H9 (cell line): ENCODE data around the gene RCOR3. TPM values are rescaled to one million over a fixed set of nuclear protein-coding genes. Genes with fewer than 3 reads are reported as not detected.
A peak's percentile ranks its signal among the peaks of the same experiment; 100 is the strongest.

Source experiments
- DNase-seq: peaks from one replicate; pipeline ENCODE4 v3.0.0-alpha.2; 2017
- H2AFZ ChIP-seq: one replicate; pipeline ENCODE4 v1.6.1; 2013; ENCODE audit warnings: mild to moderate bottlenecking, low read length, control low read depth, moderate library complexity
- H2AK5ac ChIP-seq: 2 replicates; pipeline ENCODE4 v1.6.1; 2013; ENCODE audit warnings: low read length, control low read depth, mixed read lengths; ENCODE audit not compliant: insufficient read length
- H2BK120ac ChIP-seq: one replicate; pipeline ENCODE4 v1.6.1; 2013; ENCODE audit warnings: low read depth, mild to moderate bottlenecking, low read length, control low read depth, inconsistent platforms; ENCODE audit not compliant: poor library complexity, severe bottlenecking
- H2BK12ac ChIP-seq: 2 replicates; pipeline ENCODE4 v1.6.1; 2013; ENCODE audit warnings: low read length, control low read depth, mixed read lengths, low read depth; ENCODE audit not compliant: insufficient read length
- H2BK15ac ChIP-seq: 2 replicates; pipeline ENCODE4 v1.6.1; 2013; ENCODE audit warnings: low read depth, low read length, control low read depth
- H2BK20ac ChIP-seq: one replicate; pipeline ENCODE4 v1.6.1; 2013; ENCODE audit warnings: low read depth, mild to moderate bottlenecking, low read length, control low read depth, inconsistent platforms; ENCODE audit not compliant: poor library complexity, severe bottlenecking
- H2BK5ac ChIP-seq: 2 replicates; pipeline ENCODE4 v1.6.1; 2013; ENCODE audit warnings: low read length, control low read depth, mixed read lengths; ENCODE audit not compliant: insufficient read length
- H3K14ac ChIP-seq: 2 replicates; pipeline ENCODE4 v1.6.1; 2013; ENCODE audit warnings: low read length, control low read depth; ENCODE audit not compliant: insufficient read depth
- H3K18ac ChIP-seq: 2 replicates; pipeline ENCODE4 v1.6.1; 2013; ENCODE audit warnings: low read depth, mild to moderate bottlenecking, mixed read lengths, low read length, control low read depth; ENCODE audit not compliant: insufficient read length
- H3K23ac ChIP-seq: 2 replicates; pipeline ENCODE4 v1.6.1; 2013; ENCODE audit warnings: low read length, control low read depth, mixed read lengths, low read depth; ENCODE audit not compliant: insufficient read length
- H3K23me2 ChIP-seq: 2 replicates; pipeline ENCODE4 v1.6.1; 2013; ENCODE audit warnings: low read depth, mild to moderate bottlenecking, mixed read lengths, low read length, control low read depth; ENCODE audit not compliant: insufficient read length, poor library complexity, severe bottlenecking
- H3K27ac ChIP-seq: 2 replicates; pipeline ENCODE4 v1.5.1; 2013; ENCODE audit warnings: low read length, control low read depth, mixed read lengths, low read depth; ENCODE audit not compliant: insufficient read length
- H3K27me3 ChIP-seq: 2 replicates; pipeline ENCODE4 v1.6.1; 2013; ENCODE audit warnings: low read length, control low read depth, inconsistent platforms; ENCODE audit not compliant: insufficient read depth
- H3K4ac ChIP-seq: 2 replicates; pipeline ENCODE4 v1.6.1; 2013; ENCODE audit warnings: low read depth, mild to moderate bottlenecking, control low read depth, inconsistent platforms, low read length, moderate library complexity
- H3K4me1 ChIP-seq: 2 replicates; pipeline ENCODE4 v1.6.1; 2013; ENCODE audit warnings: low read length, control low read depth, inconsistent platforms; ENCODE audit not compliant: insufficient read depth
- H3K4me2 ChIP-seq: 2 replicates; pipeline ENCODE4 v1.6.1; 2013; ENCODE audit warnings: low read length, control low read depth, mixed read lengths; ENCODE audit not compliant: insufficient read length, insufficient read depth
- H3K56ac ChIP-seq: 2 replicates; pipeline ENCODE4 v1.6.1; 2013; ENCODE audit warnings: low read depth, mild to moderate bottlenecking, mixed read lengths, low read length, control low read depth; ENCODE audit not compliant: insufficient read length
- H3K79me1 ChIP-seq: 2 replicates; pipeline ENCODE4 v1.6.1; 2013; ENCODE audit warnings: low read depth, mild to moderate bottlenecking, moderate library complexity, low read length, control low read depth, inconsistent platforms; ENCODE audit not compliant: insufficient read depth, poor library complexity, severe bottlenecking
- H3K79me2 ChIP-seq: 2 replicates; pipeline ENCODE4 v1.6.1; 2013; ENCODE audit warnings: low read length, control low read depth, inconsistent platforms; ENCODE audit not compliant: insufficient read depth
- H3K9ac ChIP-seq: 2 replicates; pipeline ENCODE4 v1.6.1; 2013; ENCODE audit warnings: low read length, control low read depth, mixed read lengths; ENCODE audit not compliant: insufficient read length; ENCODE audit errors: extremely low read depth
- H3K9me3 ChIP-seq: one replicate; pipeline ENCODE4 v1.6.1; 2013; ENCODE audit warnings: low read depth, low read length, inconsistent platforms; ENCODE audit not compliant: control insufficient read depth
- H3T11ph ChIP-seq: one replicate; pipeline ENCODE4 v1.6.1; 2013; ENCODE audit warnings: mild to moderate bottlenecking, low read length, control low read depth, inconsistent platforms
- H4K20me1 ChIP-seq: one replicate; pipeline ENCODE4 v1.6.1; 2013; ENCODE audit not compliant: control insufficient read depth, insufficient read length, insufficient read depth
- H4K5ac ChIP-seq: 2 replicates; pipeline ENCODE4 v1.6.1; 2013; ENCODE audit warnings: low read depth, mild to moderate bottlenecking, mixed read lengths, low read length, control low read depth; ENCODE audit not compliant: insufficient read length
- H4K8ac ChIP-seq: replicated peaks from 2 replicates; pipeline ENCODE4 v1.6.1; 2013; ENCODE audit warnings: low read length, control low read depth, mixed read lengths, low read depth; ENCODE audit not compliant: insufficient read length
- H4K91ac ChIP-seq: 2 replicates; pipeline ENCODE4 v1.6.1; 2013; ENCODE audit warnings: low read depth, mild to moderate bottlenecking, moderate library complexity, mixed read lengths, low read length, control low read depth; ENCODE audit not compliant: insufficient read length
- H3K27ac Mint-ChIP-seq, 3 experiments: 2 replicates in 2 of 3; 3 replicates in 1 of 3; pipeline ENCODE4 v1.8.0; 2020 to 2021; ENCODE audit warnings: mixed read lengths in 3 of 3, mild to moderate bottlenecking in 1 of 3, moderate library complexity in 1 of 3
- H3K27me3 Mint-ChIP-seq: 2 replicates; pipeline ENCODE4 v1.8.0; 2021; ENCODE audit warnings: low read depth, mild to moderate bottlenecking, moderate library complexity, mixed read lengths
- H3K36me3 Mint-ChIP-seq, 3 experiments: 2 replicates in 2 of 3; 3 replicates in 1 of 3; pipeline ENCODE4 v1.8.0; 2020 to 2021; ENCODE audit warnings: low read depth in 3 of 3, mixed read lengths in 3 of 3; ENCODE audit not compliant: insufficient read depth in 1 of 3
- H3K4me1 Mint-ChIP-seq, 2 experiments: 2 replicates each; pipeline ENCODE4 v1.8.0; 2020; ENCODE audit warnings: mixed read lengths in 2 of 2
- H3K4me3 Mint-ChIP-seq, 2 experiments: 2 replicates in 1 of 2; 3 replicates in 1 of 2; pipeline ENCODE4 v1.8.0; 2020 to 2021; ENCODE audit warnings: mild to moderate bottlenecking in 2 of 2, mixed read lengths in 2 of 2, moderate library complexity in 1 of 2
- H3K9me3 Mint-ChIP-seq, 2 experiments: 2 replicates in 1 of 2; 3 replicates in 1 of 2; pipeline ENCODE4 v1.8.0; 2020; ENCODE audit warnings: mild to moderate bottlenecking in 2 of 2, mixed read lengths in 2 of 2, moderate library complexity in 1 of 2
- CTCF ChIP-seq: fragments of 200-600 bp; sonication (generic); conservative IDR thresholded peaks from 3 replicates; pipeline ENCODE4 v1.8.0; 2021; ENCODE audit warnings: antibody characterized with exemption, mild to moderate bottlenecking
- WGBS: extraction: QIAGEN DNeasy Blood & Tissue Kit; methylation state at CpG from one replicate; pipeline ENCODE4 v1.1.7; 2013; ENCODE audit warnings: missing lambda C conversion rate, low lambda C conversion rate, mixed read lengths; ENCODE audit not compliant: insufficient read length; ENCODE audit errors: extremely low coverage; 5-methylcytosine and 5-hydroxymethylcytosine counted together
- total RNA-seq: library from RNA; stranded (reverse); gene quantifications from 2 replicates; pipeline ENCODE4 v1.2.1, GENCODE V29; 2021

RCOR3 gene
- total RNA-seq, 1 experiment from 2014 or later, result 37.2 TPM

- no peak overlapping the region for H3K14ac ChIP-seq
- no peak overlapping the region for H2BK5ac ChIP-seq
- peaks cover 10 to 55% (median 35%) of the 10 kb centered on the region in 3 experiments; a peak in 6 of 7 replicates for H3K36me3 Mint-ChIP-seq
- H3K9ac ChIP-seq, result no peak overlapping the region
- TF ChIP-seq CTCF, result no peak
- H3K23me2 ChIP-seq, result no peaks in the 10 kb centered on the region
- no peak overlapping the region for H4K91ac ChIP-seq
- H4K8ac ChIP-seq, result no peak overlapping the region
- H2BK20ac ChIP-seq, result no peak overlapping the region
- H3K4me3 Mint-ChIP-seq, result no peak overlapping the region
- H2BK15ac ChIP-seq, result no peak overlapping the region
- no peak overlapping the region for H3K27ac ChIP-seq
- H3K79me1 ChIP-seq, result no peaks in the 10 kb centered on the region
- no peaks in the 10 kb centered on the region for H3K9me3 ChIP-seq
- no peak for DNase-seq
- H3K27me3 ChIP-seq, result no peaks in the 10 kb centered on the region
- H3K27ac Mint-ChIP-seq, result peak overlapping the region in 1 of 3 experiments; percentile 39; a peak in 2 of 7 replicates
- H3K4ac ChIP-seq, result no peak overlapping the region
- H3K18ac ChIP-seq, result no peak overlapping the region
- H2AFZ ChIP-seq, result no peak overlapping the region
- H3K4me1 Mint-ChIP-seq, result no peaks in the 10 kb centered on the region
- H3K27me3 Mint-ChIP-seq, result no peaks in the 10 kb centered on the region
- H2BK12ac ChIP-seq, result no peak overlapping the region
- no CpG with 5 or more reads among the region's 3 CpGs for WGBS
- no peaks in the 10 kb centered on the region for H3K4me1 ChIP-seq
- no peaks in the 10 kb centered on the region for H4K20me1 ChIP-seq
- H4K5ac ChIP-seq, result no peak overlapping the region
- no peak overlapping the region for H3K4me2 ChIP-seq
- no peak overlapping the region for H2AK5ac ChIP-seq
- no peak overlapping the region for H3T11ph ChIP-seq
- no peaks in the 10 kb centered on the region for H3K79me2 ChIP-seq
- no peaks in the 10 kb centered on the region for H3K9me3 Mint-ChIP-seq
- H2BK120ac ChIP-seq, result no peak overlapping the region
- H3K23ac ChIP-seq, result no peak overlapping the region
- H3K56ac ChIP-seq, result no peak overlapping the region
Measured at GRCh38 chr1:211287218-211287617, 28.1 kb downstream of the RCOR3 start.
